Natural killer cell treated with Interleukin-12 subunit alpha and Interleukin-12 subunit beta and Interleukin-15 and Interleukin-18, amount 100 ng/mL, for 72 hours (primary cell): ENCODE measurements around the gene PLXDC2. TPM values are rescaled to one million over a fixed set of nuclear protein-coding genes. Genes with fewer than 3 reads are reported as not detected.
"Not testable (repeated sequence)": the region's sequence is repeated elsewhere in the genome, so short reads cannot be mapped to it uniquely, and the experiment has no call there.

Experiments used
- ATAC-seq, 2 donors: fragments of 150-1000 bp; cut with Tn5 transposase in 1 of 2; sonication (Bioruptor Pico), chemical (Tn5 transposase) in 1 of 2; 2 replicates each; pipeline ENCODE4 v1.10.0; 2021
- DNase-seq: peaks from one replicate; pipeline ENCODE4 v3.0.0; 2022; ENCODE audit warnings: low spot score
- H3K27ac Mint-ChIP-seq, 2 donors: 1 replicate in 1 of 2; 2 replicates in 1 of 2; pipeline ENCODE4 v1.8.0; 2022; ENCODE audit warnings: mixed read lengths in 2 of 2, mild to moderate bottlenecking in 1 of 2, moderate library complexity in 1 of 2
- H3K27me3 Mint-ChIP-seq, 2 donors: 1 replicate in 1 of 2; 2 replicates in 1 of 2; pipeline ENCODE4 v1.8.0; 2022; ENCODE audit warnings: mixed read lengths in 2 of 2
- H3K36me3 Mint-ChIP-seq: one replicate; pipeline ENCODE4 v1.8.0; 2022; ENCODE audit warnings: mixed read lengths
- H3K4me1 Mint-ChIP-seq, 2 donors: 1 replicate in 1 of 2; 2 replicates in 1 of 2; pipeline ENCODE4 v1.8.0; 2022; ENCODE audit warnings: low read depth in 2 of 2, mixed read lengths in 2 of 2, mild to moderate bottlenecking in 1 of 2
- H3K4me3 Mint-ChIP-seq: one replicate; pipeline ENCODE4 v1.8.0; 2022; ENCODE audit warnings: mixed read lengths
- H3K9me3 Mint-ChIP-seq: 2 replicates; pipeline ENCODE4 v1.8.0; 2022; ENCODE audit warnings: mixed read lengths
- total RNA-seq, 2 donors: library from RNA; stranded (reverse); gene quantifications; one replicate each; pipeline ENCODE4 v1.2.3, GENCODE V29; 2022

The PLXDC2 gene
- 10 to 100 TPM in 1 of 2 donors, 1 to 10 TPM in 1; 3.5 to 14.0 TPM for total RNA-seq

DNA sequence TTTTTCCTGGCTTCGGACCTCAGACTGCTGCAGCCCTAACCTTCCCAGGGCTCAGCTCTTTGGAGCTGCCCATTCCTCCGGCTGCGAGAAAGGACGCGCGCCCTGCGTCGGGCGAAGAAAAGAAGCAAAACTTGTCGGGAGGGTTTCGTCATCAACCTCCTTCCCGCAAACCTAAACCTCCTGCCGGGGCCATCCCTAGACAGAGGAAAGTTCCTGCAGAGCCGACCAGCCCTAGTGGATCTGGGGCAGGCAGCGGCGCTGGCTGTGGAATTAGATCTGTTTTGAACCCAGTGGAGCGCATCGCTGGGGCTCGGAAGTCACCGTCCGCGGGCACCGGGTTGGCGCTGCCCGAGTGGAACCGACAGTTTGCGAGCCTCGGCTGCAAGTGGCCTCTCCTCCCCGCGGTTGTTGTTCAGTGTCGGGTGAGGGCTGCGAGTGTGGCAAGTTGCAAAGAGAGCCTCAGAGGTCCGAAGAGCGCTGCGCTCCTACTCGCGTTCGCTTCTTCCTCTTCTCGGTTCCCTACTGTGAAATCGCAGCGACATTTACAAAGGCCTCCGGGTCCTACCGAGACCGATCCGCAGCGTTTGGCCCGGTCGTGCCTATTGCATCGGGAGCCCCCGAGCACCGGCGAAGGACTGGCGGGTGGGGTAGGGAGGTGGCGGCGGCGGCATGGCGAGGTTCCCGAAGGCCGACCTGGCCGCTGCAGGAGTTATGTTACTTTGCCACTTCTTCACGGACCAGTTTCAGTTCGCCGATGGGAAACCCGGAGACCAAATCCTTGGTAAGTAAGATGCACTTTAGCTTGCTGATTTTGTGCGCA, at the start of gene PLXDC2:
Gene PLXDC2 (plus strand): TSS at position 22 of the 820 bp plus-strand sequence.
- peak within 1 kb of the TSS; percentile 80 for H3K4me3 Mint-ChIP-seq
- peak within 1 kb of the TSS in 1 of 2 donors; percentile 83 for H3K27ac Mint-ChIP-seq
- H3K27me3 Mint-ChIP-seq, result peaks cover 17 to 25% of the 10 kb centered on the region in 2 donors
- no peak for DNase-seq
- H3K9me3 Mint-ChIP-seq, result no peaks in the 10 kb centered on the region
- ATAC-seq, result peak; percentile 61 to 73
- H3K4me1 Mint-ChIP-seq, result peaks cover 13 to 31% of the 10 kb centered on the region in 2 donors
- no peaks in the 10 kb centered on the region for H3K36me3 Mint-ChIP-seq

DNA sequence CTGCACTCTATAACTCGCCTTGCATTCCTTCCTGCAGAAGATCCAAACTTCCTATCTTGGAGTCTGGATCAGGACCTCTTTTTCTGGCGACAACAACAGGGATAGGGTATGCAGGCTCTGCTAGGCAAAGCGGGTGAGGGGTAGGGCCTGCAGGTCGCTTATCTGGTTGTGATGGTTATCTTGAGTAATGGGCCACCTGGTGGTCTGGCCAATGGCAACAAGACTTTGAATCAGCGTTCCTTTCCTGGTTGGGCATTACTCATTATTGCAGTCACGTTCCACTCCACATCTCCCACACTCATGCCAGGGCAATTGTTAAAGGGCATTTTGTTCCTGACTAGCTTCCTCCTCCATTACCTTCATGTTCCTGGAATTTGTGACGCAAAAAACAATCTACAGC, 48.4 kb upstream of the PLXDC2 start:
- Mint-ChIP-seq H3K9me3 (no peaks in the 10 kb centered on the region), H3K27ac (no peak overlapping the region), H3K4me1 (no peaks in the 10 kb centered on the region), H3K36me3 (no peaks in the 10 kb centered on the region), H3K4me3 (no peak overlapping the region), H3K27me3 (no peaks in the 10 kb centered on the region)
- ATAC-seq (no peak), DNase-seq (no peak)

DNA sequence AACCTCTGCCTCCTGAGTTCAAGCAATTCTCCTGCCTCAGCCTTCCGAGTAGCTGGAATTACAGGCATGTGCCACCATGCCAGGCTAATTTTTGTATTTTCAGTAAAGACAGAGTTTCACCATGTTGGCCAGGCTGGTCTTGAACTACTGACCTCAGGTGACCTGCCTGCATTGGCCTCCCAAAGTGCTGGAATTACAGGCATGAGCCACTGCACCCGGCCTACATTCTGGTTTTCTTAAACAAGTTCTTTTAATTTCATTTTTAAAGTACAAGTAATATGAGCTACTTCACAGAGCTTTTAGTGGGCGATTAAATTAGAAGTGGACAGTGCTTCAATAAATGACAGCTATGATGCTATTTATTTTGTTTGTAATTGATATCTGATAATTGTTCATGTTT, 46.4 kb upstream of the PLXDC2 start:
- H3K27ac Mint-ChIP-seq, ATAC-seq, DNase-seq, H3K27me3 Mint-ChIP-seq, H3K9me3 Mint-ChIP-seq, H3K4me1 Mint-ChIP-seq, H3K36me3 Mint-ChIP-seq, H3K4me3 Mint-ChIP-seq: not testable (repeated sequence)

DNA sequence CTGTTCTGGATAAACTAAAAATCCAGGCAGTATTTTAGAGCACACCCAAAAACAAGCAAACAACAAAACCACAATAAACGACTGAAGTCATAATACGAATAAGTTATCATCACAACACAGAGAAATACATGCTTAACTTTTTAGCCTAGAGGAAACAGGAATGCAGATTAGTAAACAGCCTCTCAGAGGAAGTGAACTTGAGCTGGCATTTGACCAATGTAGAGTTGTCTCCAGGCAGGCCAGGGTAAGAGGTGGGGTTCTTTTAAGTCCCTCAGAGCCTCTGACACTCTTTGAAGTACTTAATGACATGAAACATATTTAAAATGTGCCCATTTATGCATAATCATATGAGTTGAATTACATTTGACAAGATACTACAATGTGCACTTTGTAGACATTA, 43.3 kb upstream of the PLXDC2 start:
- no peaks in the 10 kb centered on the region for H3K4me1 Mint-ChIP-seq
- no peak for DNase-seq
- no peak overlapping the region for H3K4me3 Mint-ChIP-seq
- peaks cover 0 to 9% of the 10 kb centered on the region in 2 donors for H3K27me3 Mint-ChIP-seq
- no peaks in the 10 kb centered on the region for H3K36me3 Mint-ChIP-seq
- H3K27ac Mint-ChIP-seq, result no peak overlapping the region
- no peak for ATAC-seq
- H3K9me3 Mint-ChIP-seq, result no peaks in the 10 kb centered on the region

DNA sequence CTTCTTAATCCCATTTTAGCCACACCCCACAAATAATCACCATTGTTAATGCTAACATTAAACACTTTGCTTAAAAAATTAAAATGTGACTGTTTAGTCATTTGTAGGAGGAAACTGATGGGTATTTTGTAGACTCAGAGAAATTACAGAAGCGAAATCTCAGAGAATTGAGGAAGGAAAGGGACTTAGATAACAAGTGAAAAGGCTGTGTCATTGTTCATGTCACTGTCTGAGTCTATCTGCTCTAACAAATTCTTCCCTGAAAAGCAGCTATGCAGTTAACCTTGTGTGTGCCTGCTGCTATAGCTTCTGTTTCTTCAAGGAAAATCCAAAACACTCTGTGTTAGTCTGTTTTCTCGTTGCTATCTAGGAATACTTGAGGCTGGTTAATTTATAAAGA, 40.9 kb upstream of the PLXDC2 start:
- Mint-ChIP-seq H3K4me3 (no peak overlapping the region), H3K9me3 (no peaks in the 10 kb centered on the region), H3K36me3 (no peaks in the 10 kb centered on the region), H3K27me3 (peaks cover 0 to 9% of the 10 kb centered on the region in 2 donors), H3K4me1 (no peaks in the 10 kb centered on the region), H3K27ac (no peak overlapping the region)
- DNase-seq (no peak), ATAC-seq (no peak)

DNA sequence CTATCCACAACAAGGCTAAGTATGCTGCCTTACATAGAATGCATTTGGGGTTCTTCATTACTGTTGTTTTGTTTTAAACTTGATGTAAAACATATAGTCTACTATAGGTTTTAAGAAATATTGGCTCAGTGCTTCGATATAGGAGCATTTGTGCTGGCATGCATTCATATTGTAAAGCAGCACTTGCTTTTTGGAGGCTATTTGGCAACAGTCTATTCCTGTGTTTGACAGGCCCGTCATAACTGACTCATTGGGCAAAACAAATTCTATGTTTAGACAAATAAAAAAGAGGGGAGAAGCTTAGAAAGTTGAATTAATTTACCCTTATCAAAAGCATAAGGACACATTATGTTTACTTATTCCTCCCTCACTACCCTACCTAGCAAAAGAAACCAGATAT, 38.4 kb upstream of the PLXDC2 start:
- Mint-ChIP-seq H3K4me1 (no peaks in the 10 kb centered on the region), H3K36me3 (no peaks in the 10 kb centered on the region), H3K27me3 (peaks cover 0 to 18% of the 10 kb centered on the region in 2 donors), H3K4me3 (no peak overlapping the region), H3K9me3 (no peaks in the 10 kb centered on the region), H3K27ac (no peak overlapping the region)
- DNase-seq (no peak), ATAC-seq (no peak)

DNA sequence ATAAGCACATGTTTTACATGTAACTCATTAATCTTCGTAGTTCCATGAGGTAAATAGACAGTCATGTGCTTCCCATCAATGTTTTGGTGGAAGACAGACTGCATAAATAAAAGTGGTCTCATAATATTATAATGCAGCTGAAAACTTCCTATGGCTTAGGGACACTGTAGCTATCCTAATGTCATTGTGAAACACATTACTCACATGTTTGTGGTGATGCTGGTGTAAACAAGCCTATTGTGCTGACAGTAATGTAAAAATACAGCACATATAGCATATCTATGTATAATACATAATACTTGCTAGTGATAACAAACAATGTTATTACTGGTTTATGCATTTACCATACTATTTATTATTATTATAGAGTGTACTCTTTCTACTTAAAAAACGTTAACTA, 37.2 kb upstream of the PLXDC2 start:
- Mint-ChIP-seq H3K9me3 (no peaks in the 10 kb centered on the region), H3K36me3 (no peaks in the 10 kb centered on the region), H3K4me3 (no peak overlapping the region), H3K4me1 (no peaks in the 10 kb centered on the region), H3K27me3 (peaks cover 0 to 18% of the 10 kb centered on the region in 2 donors), H3K27ac (no peak overlapping the region)
- ATAC-seq, result no peak
- DNase-seq, result no peak

DNA sequence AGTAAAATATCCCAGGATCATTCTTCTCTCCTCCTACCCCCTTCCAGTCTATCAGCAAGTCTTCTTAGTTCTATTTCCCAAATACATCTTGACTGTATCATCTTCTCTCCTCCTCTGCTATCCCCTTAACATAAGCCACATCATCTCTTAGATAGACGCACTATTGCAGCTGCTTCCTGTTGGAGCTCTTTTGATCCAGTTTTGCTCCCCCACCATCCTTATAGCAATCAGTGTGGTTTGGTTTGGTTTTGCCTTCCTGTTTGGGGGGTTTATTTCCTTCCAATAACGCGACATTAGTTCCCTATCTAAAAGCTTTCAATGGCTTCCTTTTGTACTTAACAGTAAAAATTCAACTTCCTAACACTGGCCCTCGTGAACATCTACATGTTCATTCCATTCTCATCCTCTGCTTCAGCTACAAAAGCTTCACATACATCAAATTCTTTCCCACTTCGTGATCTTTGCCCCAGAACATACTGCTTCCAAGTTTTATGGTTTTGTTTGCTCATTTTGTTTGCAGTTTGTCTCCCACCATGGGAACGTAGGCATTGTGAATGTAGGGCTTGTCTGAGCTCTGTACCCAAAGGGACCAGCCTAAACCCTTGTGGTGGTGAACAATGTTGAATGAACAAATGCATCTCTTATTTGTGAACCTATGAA, 33.7 kb upstream of the PLXDC2 start:
- Mint-ChIP-seq H3K4me3 (no peak overlapping the region), H3K9me3 (no peaks in the 10 kb centered on the region), H3K27ac (no peak overlapping the region), H3K27me3 (peaks cover 0 to 13% of the 10 kb centered on the region in 2 donors), H3K4me1 (no peaks in the 10 kb centered on the region), H3K36me3 (no peaks in the 10 kb centered on the region)
- ATAC-seq, result no peak
- no peak for DNase-seq

DNA sequence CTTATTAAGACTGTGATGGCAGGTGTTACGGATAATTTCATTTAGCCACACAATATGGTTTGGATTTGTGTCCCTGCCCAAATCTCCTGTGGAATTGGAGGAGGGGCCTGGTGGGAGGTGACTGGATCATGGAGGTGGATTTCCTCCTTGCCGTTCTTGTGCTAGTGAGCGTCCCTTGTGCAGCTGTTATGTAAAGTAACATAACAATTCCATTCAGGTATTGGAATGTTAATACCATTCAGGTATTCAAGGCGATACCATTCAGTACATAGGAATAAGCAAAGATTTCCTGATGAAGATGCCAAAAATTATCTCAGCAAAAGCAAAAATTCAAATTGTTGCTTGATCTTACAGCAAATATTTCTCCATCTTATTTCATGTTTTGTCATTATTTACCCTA, 32.5 kb upstream of the PLXDC2 start:
- Mint-ChIP-seq H3K27ac (no peak overlapping the region), H3K27me3 (peaks cover 0 to 16% of the 10 kb centered on the region in 2 donors), H3K4me3 (no peak overlapping the region), H3K4me1 (peaks cover 0 to 4% of the 10 kb centered on the region in 2 donors), H3K9me3 (no peaks in the 10 kb centered on the region), H3K36me3 (no peaks in the 10 kb centered on the region)
- DNase-seq, result no peak
- ATAC-seq, result no peak

DNA sequence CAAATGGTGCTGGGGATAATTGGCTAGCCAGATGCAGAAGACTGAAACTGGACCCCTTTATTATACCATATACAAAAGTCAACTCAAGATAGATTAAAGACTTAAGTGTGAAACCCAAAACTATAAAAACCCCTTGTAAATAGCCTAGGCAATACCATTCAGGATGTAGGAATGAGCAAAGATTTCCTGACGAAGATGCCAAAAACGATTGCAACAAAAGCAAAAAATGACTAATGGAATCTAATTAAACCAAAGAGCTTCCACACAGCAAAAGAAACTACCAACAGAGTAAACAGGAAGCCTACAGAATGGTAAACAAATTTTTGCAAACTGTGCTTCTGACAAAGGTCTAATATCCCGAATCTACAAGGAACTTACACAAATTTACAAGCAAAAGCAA, 30.9 kb upstream of the PLXDC2 start:
- H3K4me1 Mint-ChIP-seq, result peaks cover 0 to 4% of the 10 kb centered on the region in 2 donors
- no peaks in the 10 kb centered on the region for H3K9me3 Mint-ChIP-seq
- ATAC-seq (no peak), DNase-seq (no peak)
- no peaks in the 10 kb centered on the region for H3K36me3 Mint-ChIP-seq
- H3K27ac Mint-ChIP-seq, result no peak overlapping the region
- H3K27me3 Mint-ChIP-seq, result peaks cover 0 to 23% of the 10 kb centered on the region in 2 donors
- H3K4me3 Mint-ChIP-seq, result no peak overlapping the region

DNA sequence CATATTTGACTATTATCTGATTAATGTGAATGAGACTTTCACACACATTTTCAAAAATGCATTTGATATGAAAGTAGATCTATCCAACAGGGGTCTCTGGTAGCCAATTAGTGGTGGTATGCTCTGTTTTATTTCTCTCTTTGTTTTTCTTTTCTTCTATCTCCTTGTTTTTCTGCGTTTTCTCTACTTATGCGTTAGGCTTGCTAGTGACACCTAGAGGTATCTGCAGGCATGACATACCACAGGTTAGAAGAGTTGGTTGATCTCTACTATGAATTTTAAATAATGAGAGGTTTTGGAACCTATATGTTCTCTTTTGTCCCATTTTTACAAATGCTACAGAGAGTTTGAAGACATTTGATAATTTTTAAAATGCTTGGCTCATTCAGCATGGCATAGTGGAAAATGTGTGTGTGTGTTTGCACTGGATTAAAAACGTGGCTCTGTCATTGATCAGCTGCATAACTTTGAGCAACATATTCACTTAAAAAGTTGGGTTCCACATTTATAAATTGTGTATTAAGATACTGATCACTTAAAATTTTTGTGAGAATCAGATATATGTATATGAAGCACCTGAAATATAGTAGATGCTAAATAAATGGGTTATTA, 28.1 kb upstream of the PLXDC2 start:
- H3K27ac Mint-ChIP-seq, result no peak overlapping the region
- H3K36me3 Mint-ChIP-seq, result no peaks in the 10 kb centered on the region
- no peak for DNase-seq
- ATAC-seq, result no peak
- no peak overlapping the region for H3K4me3 Mint-ChIP-seq
- peaks cover 0 to 15% of the 10 kb centered on the region in 2 donors for H3K27me3 Mint-ChIP-seq
- peaks cover 0 to 4% of the 10 kb centered on the region in 2 donors for H3K4me1 Mint-ChIP-seq
- no peaks in the 10 kb centered on the region for H3K9me3 Mint-ChIP-seq

DNA sequence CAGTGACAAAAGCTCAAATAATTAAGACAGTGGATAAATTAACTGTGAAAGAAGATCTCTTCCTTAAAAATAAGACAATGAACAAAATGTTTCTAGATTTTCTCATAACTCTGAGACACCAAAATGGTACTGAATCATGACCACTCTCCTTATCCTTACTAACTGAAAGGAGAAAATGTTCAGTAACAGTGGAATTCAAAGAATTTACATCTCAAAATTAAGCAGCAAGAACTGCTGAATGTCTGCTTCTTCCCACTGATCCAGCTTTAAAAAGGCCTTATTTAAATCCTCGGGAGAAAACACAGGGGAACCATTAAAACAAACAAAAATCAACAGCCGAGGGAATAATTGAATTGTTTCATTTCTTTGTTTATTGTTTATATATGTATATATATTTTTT, 27.3 kb upstream of the PLXDC2 start:
- no peaks in the 10 kb centered on the region for H3K36me3 Mint-ChIP-seq
- H3K27ac Mint-ChIP-seq, result no peak overlapping the region
- H3K4me3 Mint-ChIP-seq, result no peak overlapping the region
- H3K27me3 Mint-ChIP-seq, result peaks cover 0 to 15% of the 10 kb centered on the region in 2 donors
- DNase-seq (no peak), ATAC-seq (no peak)
- H3K9me3 Mint-ChIP-seq, result no peaks in the 10 kb centered on the region
- peaks cover 0 to 4% of the 10 kb centered on the region in 2 donors for H3K4me1 Mint-ChIP-seq

DNA sequence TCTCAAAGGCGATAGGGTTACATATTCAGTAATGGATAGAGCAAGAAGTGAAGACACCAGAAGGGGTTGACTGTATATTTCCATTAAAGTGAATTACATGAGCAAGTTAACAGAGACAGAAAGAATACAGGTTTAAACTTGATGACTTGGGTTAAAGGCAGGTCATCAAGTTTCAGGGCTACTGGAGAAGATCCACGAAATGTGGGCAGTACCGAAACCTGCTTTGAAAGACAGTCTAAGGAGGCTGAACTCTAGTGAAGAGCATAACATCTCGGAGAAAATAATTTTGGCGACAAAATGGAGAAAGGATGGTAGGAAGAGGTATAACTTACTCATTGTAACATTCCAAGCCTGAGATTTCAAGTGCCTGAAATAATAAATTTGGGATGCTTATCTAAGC, 26.6 kb upstream of the PLXDC2 start:
- no peaks in the 10 kb centered on the region for H3K36me3 Mint-ChIP-seq
- no peak overlapping the region for H3K27ac Mint-ChIP-seq
- no peak for DNase-seq
- peaks cover 0 to 15% of the 10 kb centered on the region in 2 donors for H3K27me3 Mint-ChIP-seq
- H3K9me3 Mint-ChIP-seq, result no peaks in the 10 kb centered on the region
- peaks cover 0 to 4% of the 10 kb centered on the region in 2 donors for H3K4me1 Mint-ChIP-seq
- no peak for ATAC-seq
- no peak overlapping the region for H3K4me3 Mint-ChIP-seq

DNA sequence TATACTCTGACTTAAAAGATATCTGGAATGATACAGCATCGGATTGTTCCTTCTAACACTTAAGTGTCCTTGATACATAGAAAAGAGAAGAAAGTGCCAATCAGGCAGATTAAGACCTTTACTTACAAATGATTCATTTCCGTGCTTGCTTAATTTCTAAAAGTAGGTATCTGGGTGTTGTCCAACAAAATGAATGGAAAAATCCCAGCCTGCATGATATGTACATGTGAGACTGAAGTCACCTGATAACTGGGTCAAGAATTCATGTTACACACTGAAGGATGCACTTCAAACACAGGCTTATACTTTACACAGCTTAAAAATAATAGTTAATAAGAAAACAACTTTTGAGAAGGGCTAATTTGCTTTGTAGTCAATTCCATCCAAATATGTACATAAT, 25.2 kb upstream of the PLXDC2 start:
- no peak for DNase-seq
- no peak overlapping the region for H3K4me3 Mint-ChIP-seq
- H3K36me3 Mint-ChIP-seq, result no peaks in the 10 kb centered on the region
- no peaks in the 10 kb centered on the region for H3K9me3 Mint-ChIP-seq
- peaks cover 0 to 4% of the 10 kb centered on the region in 2 donors for H3K4me1 Mint-ChIP-seq
- H3K27ac Mint-ChIP-seq, result no peak overlapping the region
- peaks cover 0 to 14% of the 10 kb centered on the region in 2 donors for H3K27me3 Mint-ChIP-seq
- ATAC-seq, result no peak
